Measurements from ENCODE around the gene STAG3.
"Not testable (repeated sequence)": the region's sequence is repeated elsewhere in the genome, so short reads cannot be mapped to it uniquely, and the experiment has no call there.

STAG3 gene

DNA sequence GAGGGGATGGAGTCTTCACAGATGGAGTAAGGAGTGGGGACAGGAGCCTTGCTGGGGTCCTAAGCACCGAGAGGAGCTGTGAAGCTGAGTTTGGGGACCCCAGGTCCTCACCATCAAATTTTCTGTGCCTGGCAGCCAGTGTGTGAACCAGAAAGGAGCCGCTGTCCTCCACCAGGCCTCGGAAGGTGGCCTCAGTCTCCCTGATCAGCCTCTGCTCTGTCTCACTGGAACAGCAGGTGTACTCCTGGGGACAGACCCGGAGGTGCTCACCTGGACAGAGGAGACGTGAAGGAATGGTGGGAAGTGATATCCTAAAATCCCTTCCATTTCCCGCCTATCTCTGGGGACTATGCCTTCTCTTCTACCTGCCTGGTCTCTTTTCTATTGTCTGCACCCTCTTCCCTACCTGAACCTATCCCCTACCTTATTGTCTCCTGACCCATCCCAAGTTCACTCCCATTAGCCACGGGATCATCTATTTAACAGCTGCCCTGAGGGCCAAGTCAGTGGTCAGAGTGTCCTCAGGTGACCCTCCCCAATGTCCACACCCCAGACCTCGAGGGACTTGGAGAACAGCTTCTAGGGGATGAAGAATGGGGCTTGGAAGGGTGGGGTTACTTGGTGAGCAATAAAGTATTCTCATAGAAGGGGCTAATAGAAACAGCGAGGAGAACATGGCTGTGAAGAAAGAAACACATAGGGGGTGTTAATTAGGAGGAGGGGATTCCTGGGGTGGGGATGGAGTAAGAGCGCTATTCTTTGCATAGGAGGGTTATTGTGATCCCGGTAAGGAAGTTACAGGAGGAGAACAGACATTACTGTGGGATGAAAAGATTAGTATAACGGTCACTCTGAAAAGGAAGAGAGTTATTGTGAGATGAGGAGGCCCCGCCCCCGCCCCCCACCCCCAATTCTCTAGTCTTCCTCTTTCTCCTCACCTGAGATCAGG, 1.3 kb upstream of the STAG3 start:
- Mint-ChIP-seq H3K27ac (no peak overlapping the region), H3K4me3 (peak overlapping the region; percentile 77), H3K27me3 (ENCODE audit: low read depth) (peaks cover 12% of the 10 kb centered on the region), H3K4me1 (ENCODE audit: low read depth) (peaks cover 27% of the 10 kb centered on the region), H3K36me3 (ENCODE audit: low read depth) (peaks cover 7% of the 10 kb centered on the region), H3K9me3 (no peaks in the 10 kb centered on the region)

DNA sequence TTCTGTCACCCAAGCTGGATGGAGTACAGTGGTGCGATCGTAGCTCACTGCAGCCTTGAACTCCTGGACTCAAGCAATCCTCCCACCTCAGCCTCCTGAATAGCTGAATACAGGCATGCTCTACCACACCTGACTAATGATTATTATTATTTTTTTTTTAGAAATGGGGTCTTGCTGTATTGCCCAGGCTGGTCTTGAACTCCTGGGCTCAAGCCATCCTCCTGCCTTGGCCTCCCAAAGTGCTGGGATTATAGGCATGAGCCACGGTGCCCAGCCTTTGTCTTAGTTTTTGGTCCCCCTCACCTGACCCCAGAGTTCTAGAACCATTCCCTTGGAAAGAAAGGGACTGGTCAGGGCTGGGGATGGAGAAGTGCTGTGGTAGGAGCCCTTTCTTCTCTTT, 2.4 kb downstream of the STAG3 start:
- H3K9me3 Mint-ChIP-seq; H3K36me3 Mint-ChIP-seq (ENCODE audit: low read depth); H3K27me3 Mint-ChIP-seq (ENCODE audit: low read depth): not testable (repeated sequence)
- peak overlapping the region; percentile 64 for H3K4me3 Mint-ChIP-seq
- H3K4me1 Mint-ChIP-seq (ENCODE audit: low read depth) = peaks cover 38% of the 10 kb centered on the region
- peak overlapping the region; percentile 91 for H3K27ac Mint-ChIP-seq

DNA sequence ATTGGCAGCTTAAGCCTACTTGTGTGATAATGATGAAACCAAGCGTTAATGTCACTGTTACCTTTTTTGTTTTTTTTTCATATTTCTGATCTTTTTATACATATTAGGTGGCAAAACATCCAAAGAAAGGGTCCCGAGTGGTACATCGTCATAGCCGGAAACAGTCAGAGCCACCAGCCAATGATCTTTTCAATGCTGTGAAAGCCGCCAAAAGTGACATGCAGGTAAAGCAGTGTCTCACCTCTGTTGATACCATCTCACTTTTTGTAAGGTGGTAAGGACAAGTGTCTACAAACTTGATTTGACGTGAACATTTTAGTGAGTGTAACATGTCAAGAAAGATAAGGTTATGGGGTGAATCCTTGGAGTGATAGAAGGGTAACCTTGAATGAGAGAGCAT, 4.9 kb downstream of the STAG3 start:
- not testable (repeated sequence) for H3K36me3 Mint-ChIP-seq (ENCODE audit: low read depth); H3K9me3 Mint-ChIP-seq; H3K27me3 Mint-ChIP-seq (ENCODE audit: low read depth)
- Mint-ChIP-seq H3K4me1 (ENCODE audit: low read depth) (peaks cover 28% of the 10 kb centered on the region), H3K4me3 (peak overlapping the region; percentile 80), H3K27ac (peak overlapping the region; percentile 91)

DNA sequence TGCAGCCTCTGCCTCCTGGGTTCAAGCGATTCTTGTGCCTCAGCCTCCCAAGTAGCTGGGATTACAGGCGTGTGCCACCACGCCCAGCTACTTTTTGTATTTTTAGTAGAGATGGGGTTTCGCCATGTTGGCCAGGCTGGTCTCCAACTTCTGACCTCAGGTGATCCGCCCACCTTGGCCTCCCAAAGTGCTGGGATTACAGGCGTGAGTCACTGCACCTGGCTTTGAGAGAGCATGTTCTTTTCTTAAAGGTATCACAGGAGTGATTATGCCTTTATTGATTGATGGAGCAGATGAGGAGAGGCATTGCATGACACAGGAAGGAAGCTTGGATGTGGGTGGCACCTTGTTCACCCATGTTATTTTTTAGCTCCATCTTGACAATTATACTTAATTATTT, 5.4 kb downstream of the STAG3 start:
- H3K4me3 Mint-ChIP-seq; H3K36me3 Mint-ChIP-seq (ENCODE audit: low read depth): not testable (repeated sequence)
- H3K27ac Mint-ChIP-seq = peak overlapping the region; percentile 65

DNA sequence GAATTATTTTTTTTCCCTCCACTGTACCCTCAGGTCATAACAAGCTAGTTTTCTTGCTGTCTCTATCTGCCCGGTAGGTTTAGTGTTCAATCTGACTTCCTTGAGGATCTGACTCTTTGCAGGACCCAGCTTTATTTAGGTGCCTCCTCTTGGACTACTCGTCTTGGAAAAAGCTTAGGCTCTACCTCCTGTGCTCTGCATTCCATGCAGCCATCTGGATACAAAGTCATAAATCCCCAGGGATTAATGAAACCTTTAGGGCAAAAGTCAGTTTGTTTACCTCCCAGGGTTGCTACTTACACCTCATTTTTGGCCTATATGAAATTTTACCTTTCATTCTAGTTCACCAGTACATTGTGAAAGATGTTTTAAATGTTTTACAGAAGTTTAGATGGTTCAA, 8.0 kb downstream of the STAG3 start:
- H3K27ac Mint-ChIP-seq = no peak overlapping the region
- peaks cover 32% of the 10 kb centered on the region for H3K4me1 Mint-ChIP-seq (ENCODE audit: low read depth)
- no peaks in the 10 kb centered on the region for H3K9me3 Mint-ChIP-seq
- H3K27me3 Mint-ChIP-seq (ENCODE audit: low read depth) = no peaks in the 10 kb centered on the region
- H3K36me3 Mint-ChIP-seq (ENCODE audit: low read depth) = peaks cover 9% of the 10 kb centered on the region
- no peak overlapping the region for H3K4me3 Mint-ChIP-seq

More for the DNA sequence above, 5.4 kb downstream of the STAG3 start:
- H3K27me3 Mint-ChIP-seq (ENCODE audit: low read depth); H3K9me3 Mint-ChIP-seq: not testable (repeated sequence)
- H3K4me1 Mint-ChIP-seq (ENCODE audit: low read depth) = peaks cover 26% of the 10 kb centered on the region

DNA sequence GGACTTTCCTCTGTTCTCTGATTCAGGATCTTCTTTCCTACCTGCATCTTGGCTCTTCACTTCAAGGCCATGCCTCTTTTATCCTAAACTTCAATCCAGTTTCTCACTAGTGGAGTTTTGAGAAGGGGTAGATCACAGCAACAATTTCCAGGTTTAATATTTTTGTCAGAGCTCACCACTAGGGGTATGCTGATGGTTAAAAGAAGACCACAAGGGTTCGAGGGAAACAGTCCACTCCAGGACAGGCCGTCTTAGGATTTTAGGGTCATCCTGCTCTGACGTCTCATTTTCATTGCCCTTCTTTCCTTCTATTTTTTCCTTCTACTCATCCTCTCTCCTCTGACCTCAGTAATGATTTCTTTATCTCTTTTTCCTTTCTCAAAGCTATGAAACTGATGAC, 11.3 kb downstream of the STAG3 start:
- Mint-ChIP-seq H3K36me3 (ENCODE audit: low read depth) (peaks cover 12% of the 10 kb centered on the region), H3K4me3 (no peak overlapping the region), H3K4me1 (ENCODE audit: low read depth) (peaks cover 18% of the 10 kb centered on the region), H3K27me3 (ENCODE audit: low read depth) (no peaks in the 10 kb centered on the region), H3K9me3 (no peaks in the 10 kb centered on the region), H3K27ac (no peak overlapping the region)

DNA sequence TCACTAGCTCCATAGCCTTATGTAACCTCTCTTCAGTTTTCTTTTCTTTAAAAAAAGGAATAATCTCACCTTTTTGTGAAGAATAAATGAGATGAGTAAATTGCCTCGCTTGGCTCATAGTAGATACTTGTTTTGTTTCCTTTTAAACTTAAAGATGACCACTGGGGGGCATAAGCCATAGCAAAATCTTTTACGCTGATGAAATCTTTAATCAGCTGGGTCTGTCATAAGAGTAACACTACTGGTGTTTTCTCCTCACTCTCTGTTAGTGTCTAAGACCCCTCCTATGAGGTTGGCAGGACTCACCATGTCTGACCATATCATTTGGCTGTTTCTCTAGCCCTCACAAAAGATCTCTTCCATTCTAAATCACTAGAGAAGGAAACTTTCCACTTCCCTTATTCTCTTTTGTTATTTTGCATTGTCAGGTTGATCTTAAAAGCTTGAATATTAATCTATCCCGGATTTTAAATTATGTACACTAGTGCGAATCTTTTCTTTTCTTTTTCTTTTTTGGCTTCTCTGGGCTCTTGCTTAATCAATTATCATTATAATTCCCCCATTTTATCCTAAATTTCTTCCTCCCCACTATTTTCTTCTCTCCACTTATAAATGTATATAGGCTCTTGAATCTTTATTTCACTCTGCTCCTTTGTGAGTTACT, 12.5 kb downstream of the STAG3 start:
- Mint-ChIP-seq H3K36me3 (ENCODE audit: low read depth) (peaks cover 12% of the 10 kb centered on the region), H3K4me3 (no peak overlapping the region), H3K27ac (no peak overlapping the region), H3K4me1 (ENCODE audit: low read depth) (peaks cover 21% of the 10 kb centered on the region), H3K9me3 (no peaks in the 10 kb centered on the region), H3K27me3 (ENCODE audit: low read depth) (no peaks in the 10 kb centered on the region)

DNA sequence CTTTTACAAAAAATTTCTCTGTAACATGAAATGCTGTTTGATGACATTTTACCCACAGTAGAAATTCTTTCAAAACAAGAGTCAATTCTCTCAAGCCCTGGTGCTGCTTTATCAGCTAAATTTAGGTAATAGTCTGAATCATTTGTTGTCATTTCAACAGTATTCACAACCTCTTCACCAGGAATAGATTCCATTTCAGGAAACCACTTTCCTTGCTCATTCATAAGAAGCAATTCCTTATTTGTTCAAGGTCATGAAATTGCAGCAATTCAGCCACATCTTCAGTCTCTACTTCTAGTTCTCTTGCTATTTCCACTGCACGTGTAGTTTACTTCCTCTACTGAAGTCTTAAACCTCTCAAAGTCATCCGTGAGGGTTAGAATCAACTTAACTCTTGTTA, 14.1 kb downstream of the STAG3 start:
- H3K4me1 Mint-ChIP-seq (ENCODE audit: low read depth) = peaks cover 21% of the 10 kb centered on the region
- no peaks in the 10 kb centered on the region for H3K27me3 Mint-ChIP-seq (ENCODE audit: low read depth)
- H3K27ac Mint-ChIP-seq = no peak overlapping the region
- H3K36me3 Mint-ChIP-seq (ENCODE audit: low read depth) = peaks cover 12% of the 10 kb centered on the region
- no peak overlapping the region for H3K4me3 Mint-ChIP-seq
- no peaks in the 10 kb centered on the region for H3K9me3 Mint-ChIP-seq

DNA sequence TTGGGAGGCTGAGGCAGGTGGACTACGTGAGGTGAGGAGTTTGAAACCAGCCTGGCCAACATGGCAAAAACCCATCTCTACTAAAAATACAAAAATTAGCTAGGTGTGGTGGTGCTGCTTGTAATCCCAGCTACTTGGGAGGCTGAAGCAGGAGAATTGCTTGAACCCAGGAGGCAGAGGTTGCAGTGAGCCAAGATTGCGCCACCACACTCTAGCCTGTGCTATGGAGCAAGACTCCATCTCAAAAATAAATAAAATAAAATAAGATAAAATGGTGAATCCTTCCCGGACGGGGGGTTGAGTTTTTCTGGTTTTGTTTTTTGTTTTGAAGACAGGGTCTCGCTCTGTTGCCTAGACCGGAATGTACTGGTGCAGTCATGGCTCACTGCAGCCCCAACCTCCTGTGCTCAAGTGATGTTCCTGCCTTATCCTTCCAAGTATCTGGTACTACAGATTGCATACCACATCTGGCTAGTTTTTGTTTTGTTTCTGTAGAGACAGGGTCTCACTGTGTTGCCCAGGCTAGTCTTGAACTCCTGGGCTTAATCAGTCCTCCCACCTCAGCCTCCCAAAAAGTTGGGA, 14.7 kb downstream of the STAG3 start:
- not testable (repeated sequence) for H3K4me3 Mint-ChIP-seq, H3K27ac Mint-ChIP-seq
- H3K4me1 Mint-ChIP-seq (ENCODE audit: low read depth) = peaks cover 21% of the 10 kb centered on the region

DNA sequence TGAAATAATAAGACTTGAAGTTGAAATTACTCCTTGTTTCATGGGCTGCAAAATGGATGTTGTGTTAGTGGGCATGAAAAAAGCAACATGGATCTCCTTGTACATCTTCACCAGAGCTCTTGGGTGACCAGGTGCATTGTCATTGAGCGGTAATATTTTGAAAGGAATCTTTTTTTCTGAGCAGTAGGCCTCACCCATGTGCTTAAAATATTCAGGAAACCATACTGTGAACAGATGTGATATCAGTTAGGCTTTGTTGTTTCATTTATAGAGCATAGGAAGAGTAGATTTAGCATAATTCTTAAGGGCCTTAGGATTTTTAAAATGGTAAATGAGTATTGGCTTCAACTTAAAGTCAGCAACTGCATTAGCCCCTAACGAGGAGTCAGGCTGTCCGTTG, 15.3 kb downstream of the STAG3 start:
- Mint-ChIP-seq H3K4me1 (ENCODE audit: low read depth) (peaks cover 21% of the 10 kb centered on the region), H3K36me3 (ENCODE audit: low read depth) (peaks cover 12% of the 10 kb centered on the region), H3K4me3 (no peak overlapping the region), H3K9me3 (no peaks in the 10 kb centered on the region), H3K27me3 (ENCODE audit: low read depth) (no peaks in the 10 kb centered on the region), H3K27ac (no peak overlapping the region)

More for the DNA sequence above, 14.7 kb downstream of the STAG3 start:
- not testable (repeated sequence) for H3K9me3 Mint-ChIP-seq; H3K27me3 Mint-ChIP-seq (ENCODE audit: low read depth)
- H3K36me3 Mint-ChIP-seq (ENCODE audit: low read depth) = peaks cover 12% of the 10 kb centered on the region

DNA sequence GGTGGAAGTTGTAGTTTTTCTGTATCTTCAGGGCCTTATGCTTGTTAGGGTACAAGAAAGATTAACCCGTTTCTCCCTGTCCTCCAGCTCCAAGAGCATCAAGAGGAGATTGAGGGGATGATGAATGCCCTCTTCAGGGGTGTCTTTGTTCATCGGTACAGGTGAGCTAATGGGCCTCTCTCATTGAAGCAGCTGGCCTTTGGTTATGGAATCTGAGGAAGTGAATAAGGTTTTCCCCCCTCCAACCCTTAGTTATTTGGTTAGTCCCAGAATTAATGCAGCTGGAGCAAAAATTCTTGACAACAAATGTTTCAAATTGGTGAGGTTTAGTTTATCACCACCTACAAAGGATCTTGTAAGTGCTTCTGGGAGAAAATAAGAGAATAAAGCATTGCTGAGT, 17.5 kb downstream of the STAG3 start:
- H3K36me3 Mint-ChIP-seq (ENCODE audit: low read depth) = peaks cover 12% of the 10 kb centered on the region
- peaks cover 19% of the 10 kb centered on the region for H3K4me1 Mint-ChIP-seq (ENCODE audit: low read depth)
- no peaks in the 10 kb centered on the region for H3K9me3 Mint-ChIP-seq
- H3K4me3 Mint-ChIP-seq = no peak overlapping the region
- no peak overlapping the region for H3K27ac Mint-ChIP-seq
- H3K27me3 Mint-ChIP-seq (ENCODE audit: low read depth) = no peaks in the 10 kb centered on the region

DNA sequence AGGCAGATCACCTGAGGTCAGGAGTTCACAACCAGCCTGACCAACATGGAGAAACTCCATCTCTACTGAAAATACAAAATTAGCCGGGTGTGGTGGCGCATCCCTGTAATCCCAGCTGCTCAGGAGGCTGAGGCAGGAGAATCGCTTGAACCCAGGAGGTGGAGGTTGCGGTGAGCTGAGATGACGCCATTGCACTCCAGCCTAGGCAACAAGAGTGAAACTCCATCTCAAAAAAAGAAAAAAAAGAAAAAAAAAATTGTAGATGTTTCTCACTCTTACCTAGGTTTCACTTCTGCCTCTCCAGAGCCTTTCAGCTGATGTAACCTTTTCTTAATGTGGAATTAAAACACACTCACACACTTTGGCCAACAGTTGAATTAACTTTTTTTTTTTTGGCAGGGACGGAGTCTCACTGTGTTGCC, 18.2 kb downstream of the STAG3 start:
- not testable (repeated sequence) for H3K27me3 Mint-ChIP-seq (ENCODE audit: low read depth); H3K4me3 Mint-ChIP-seq; H3K9me3 Mint-ChIP-seq; H3K27ac Mint-ChIP-seq; H3K36me3 Mint-ChIP-seq (ENCODE audit: low read depth)
- H3K4me1 Mint-ChIP-seq (ENCODE audit: low read depth) = peaks cover 14% of the 10 kb centered on the region

DNA sequence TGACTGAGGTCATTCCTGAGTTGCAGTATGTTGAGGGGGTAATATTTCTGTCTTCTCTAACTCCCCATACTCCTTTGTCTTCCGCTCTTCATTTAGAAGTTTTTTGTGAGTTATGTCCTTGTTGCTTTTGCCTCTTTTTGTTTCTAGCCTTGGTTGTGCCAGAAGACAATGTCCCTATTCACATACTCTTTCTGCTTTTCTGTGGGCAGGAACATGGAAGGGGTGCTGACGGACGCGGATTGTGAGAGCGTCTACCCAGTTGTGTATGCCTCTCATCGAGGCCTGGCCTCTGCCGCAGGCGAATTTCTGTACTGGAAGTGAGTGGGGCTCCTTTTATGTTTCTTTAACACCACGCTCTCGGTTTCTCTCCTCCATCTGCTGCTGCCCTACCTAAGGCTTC, 20.5 kb downstream of the STAG3 start:
- no peak overlapping the region for H3K4me3 Mint-ChIP-seq
- peaks cover 13% of the 10 kb centered on the region for H3K36me3 Mint-ChIP-seq (ENCODE audit: low read depth)
- H3K4me1 Mint-ChIP-seq (ENCODE audit: low read depth) = peaks cover 10% of the 10 kb centered on the region
- no peaks in the 10 kb centered on the region for H3K9me3 Mint-ChIP-seq
- no peak overlapping the region for H3K27ac Mint-ChIP-seq
- no peaks in the 10 kb centered on the region for H3K27me3 Mint-ChIP-seq (ENCODE audit: low read depth)

DNA sequence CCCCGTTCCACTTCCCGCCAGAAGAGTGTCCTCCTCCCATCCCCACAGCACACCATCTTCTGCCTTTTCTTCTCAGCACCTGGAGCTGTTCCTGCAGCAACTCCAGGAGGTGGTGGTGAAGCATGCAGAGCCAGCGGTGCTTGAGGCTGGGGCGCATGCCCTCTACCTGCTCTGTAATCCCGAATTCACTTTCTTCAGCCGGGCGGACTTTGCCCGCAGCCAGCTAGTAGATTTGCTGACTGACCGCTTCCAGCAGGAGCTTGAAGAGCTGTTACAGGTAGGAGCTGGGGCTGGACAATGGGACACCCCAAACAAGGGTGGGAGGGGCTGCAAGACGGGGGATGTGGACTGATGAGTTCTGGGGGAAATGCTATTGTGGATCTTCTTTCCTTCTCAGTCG, 23.0 kb downstream of the STAG3 start:
- Mint-ChIP-seq H3K4me3 (no peak overlapping the region), H3K27me3 (ENCODE audit: low read depth) (no peaks in the 10 kb centered on the region), H3K4me1 (ENCODE audit: low read depth) (peaks cover 11% of the 10 kb centered on the region), H3K9me3 (no peaks in the 10 kb centered on the region), H3K27ac (no peak overlapping the region), H3K36me3 (ENCODE audit: low read depth) (peaks cover 20% of the 10 kb centered on the region)

DNA sequence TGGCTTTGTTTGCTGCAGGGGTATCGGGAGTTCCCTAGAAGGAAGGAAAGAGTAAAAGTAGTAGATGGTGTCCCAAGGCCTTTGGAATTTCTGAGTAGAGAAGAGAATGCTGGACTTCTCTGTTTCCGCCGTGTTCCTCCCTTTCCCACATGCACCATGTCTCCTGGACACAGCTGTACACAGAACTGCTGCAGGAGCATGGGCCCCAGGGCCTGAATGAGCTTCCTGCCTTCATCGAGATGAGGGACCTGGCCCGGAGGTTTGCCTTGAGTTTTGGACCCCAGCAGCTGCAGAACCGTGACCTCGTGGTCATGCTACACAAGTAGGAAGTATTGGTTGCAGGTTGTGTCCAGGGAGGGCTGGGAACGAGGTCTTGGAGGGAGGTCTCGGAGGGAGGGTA, 26.7 kb downstream of the STAG3 start:
- H3K4me3 Mint-ChIP-seq = no peak overlapping the region
- H3K4me1 Mint-ChIP-seq (ENCODE audit: low read depth) = peaks cover 25% of the 10 kb centered on the region

More for the DNA sequence above, 26.7 kb downstream of the STAG3 start:
- H3K36me3 Mint-ChIP-seq (ENCODE audit: low read depth) = peaks cover 22% of the 10 kb centered on the region
- no peak overlapping the region for H3K27ac Mint-ChIP-seq
- no peaks in the 10 kb centered on the region for H3K27me3 Mint-ChIP-seq (ENCODE audit: low read depth)
- H3K9me3 Mint-ChIP-seq = no peaks in the 10 kb centered on the region

All from T-helper 1 cell treated with Interleukin-12 subunit alpha and Interleukin-12 subunit beta and Interleukin-4 antibody, amounts not matched to agents 30 μg/mL and 1 μg/mL, for 36 hours (primary cell).